HCT116 (cell line): Measurements from ENCODE around the gene ITSN1. TPM values are rescaled to one million over a fixed set of nuclear protein-coding genes. Genes with fewer than 3 reads are reported as not detected.

ENCODE experiments used
- ATAC-seq: fragments of 200-7000 bp; cut with Tn5 transposase; 2 replicates; pipeline ENCODE4 v1.9.1; 2020; ENCODE audit warnings: mild to moderate bottlenecking, moderate library complexity
- BruUV-seq: library from RNA; stranded (reverse); fragments of 400-500 nt; replicated peaks from 2 replicates; lab custom pipeline; 2021; lab: Mats Ljungman, UMichigan
- CTCF ChIA-PET: fragments of 300-600 bp; sonication (Branson Sonifier 250); formaldehyde crosslinking; loops from one replicate; lab custom pipeline; 2021; ENCODE audit warnings: antibody characterized with exemption; lab: Charles Lee
- POLR2A ChIA-PET: fragments of 300-600, 350-600 bp; sonication (Branson Sonifier 250); formaldehyde crosslinking; loops from one replicate; lab custom pipeline; 2021; ENCODE audit warnings: antibody characterized with exemption; lab: Charles Lee
- RAD21 ChIA-PET, 2 experiments: fragments of 300-600 bp; sonication (Branson Sonifier 250); formaldehyde crosslinking; loops; one replicate each; lab custom pipeline; 2023; ENCODE audit warnings: low total read pairs in 2 of 2; ENCODE audit not compliant: uncharacterized antibody in 2 of 2, unreplicated experiment in 2 of 2, low non-redundant PET in 1 of 2; lab: Charles Lee
- DNase-seq: peaks from one replicate; pipeline ENCODE4 v3.0.0-alpha.2; 2010; ENCODE audit warnings: low read depth, low spot score
- H2AFZ ChIP-seq: fragments of 200-600 bp; shearing (Covaris generic), sonication (generic); 2 replicates; pipeline ENCODE4 v1.6.1; 2017; ENCODE audit warnings: low read depth, mixed run types, mixed read lengths, antibody characterized with exemption, low read length; ENCODE audit not compliant: poor library complexity, severe bottlenecking
- H3K27ac ChIP-seq: 2 replicates; pipeline ENCODE4 v1.5.1; 2012; ENCODE audit warnings: low read depth, low read length
- H3K27me3 ChIP-seq: fragments of 200-600 bp; sonication (generic); 2 replicates; pipeline ENCODE4 v1.6.1; 2016; ENCODE audit warnings: mixed run types, low read length, mixed read lengths; ENCODE audit not compliant: insufficient read depth
- H3K36me3 ChIP-seq, 2 experiments: fragments of 200-500 bp in 1 of 2; fragments of 200-600 bp in 1 of 2; sonication (Bioruptor generic) in 1 of 2; sonication (generic) in 1 of 2; 2 replicates each; pipeline versions ENCODE4 v1.5.1 to v1.6.1; 2014 to 2016; ENCODE audit warnings: low read length in 2 of 2, inconsistent platforms in 1 of 2, mixed read lengths in 1 of 2, mixed run types in 1 of 2; ENCODE audit not compliant: insufficient read depth in 2 of 2, control insufficient read depth in 1 of 2
- H3K4me1 ChIP-seq, 2 experiments: fragments of 200-600 bp in 1 of 2; sonication (generic) in 1 of 2; 2 replicates each; pipeline versions ENCODE4 v1.5.1 to v1.6.1; 2012 to 2017; ENCODE audit warnings: low read length in 2 of 2, inconsistent platforms in 1 of 2, mild to moderate bottlenecking in 1 of 2, mixed read lengths in 1 of 2, mixed run types in 1 of 2, moderate library complexity in 1 of 2; ENCODE audit not compliant: insufficient read depth in 2 of 2, control insufficient read depth in 1 of 2
- H3K4me2 ChIP-seq: fragments of 200-600 bp; sonication (generic); 2 replicates; pipeline ENCODE4 v1.6.1; 2017; ENCODE audit warnings: mixed run types, low read length, mixed read lengths
- H3K4me3 ChIP-seq, 2 experiments: fragments of 200-600 bp in 1 of 2; sonication (generic) in 1 of 2; replicated peaks in 1 of 2; 2 replicates each; pipeline ENCODE4 v1.5.1; 2011 to 2016; ENCODE audit warnings: low read length in 2 of 2, control low read depth in 1 of 2, low read depth in 1 of 2, mild to moderate bottlenecking in 1 of 2, mixed read lengths in 1 of 2, mixed run types in 1 of 2
- H3K79me2 ChIP-seq: fragments of 200-600 bp; sonication (generic); 2 replicates; pipeline ENCODE4 v1.6.1; 2017; ENCODE audit warnings: mild to moderate bottlenecking, mixed run types, low read length, moderate library complexity, mixed read lengths; ENCODE audit not compliant: insufficient read depth
- H3K9ac ChIP-seq: fragments of 200-600 bp; sonication (generic); 2 replicates; pipeline ENCODE4 v1.6.1; 2016; ENCODE audit warnings: low read length, mixed read lengths
- H3K9me2 ChIP-seq: fragments of 200-600 bp; sonication (generic), shearing (Covaris generic); 2 replicates; pipeline ENCODE4 v1.6.1; 2017; ENCODE audit warnings: mixed run types, mild to moderate bottlenecking, moderate library complexity; ENCODE audit not compliant: insufficient read depth
- H3K9me3 ChIP-seq, 2 experiments: fragments of 200-500 bp in 1 of 2; fragments of 200-600 bp in 1 of 2; sonication (Bioruptor generic) in 1 of 2; sonication (generic) in 1 of 2; 2 replicates each; pipeline ENCODE4 v1.6.1; 2014 to 2017; ENCODE audit warnings: low read length in 2 of 2, mixed read lengths in 2 of 2, inconsistent platforms in 1 of 2, low read depth in 1 of 2, mild to moderate bottlenecking in 1 of 2, mixed run types in 1 of 2, moderate library complexity in 1 of 2; ENCODE audit not compliant: control insufficient read depth in 1 of 2, insufficient read depth in 1 of 2
- H4K20me1 ChIP-seq: fragments of 200-600 bp; sonication (generic), shearing (Covaris generic); 2 replicates; pipeline ENCODE4 v1.6.1; 2017; ENCODE audit warnings: mixed run types, mild to moderate bottlenecking, moderate library complexity; ENCODE audit not compliant: insufficient read depth
- CBX3 ChIP-seq: IDR thresholded peaks from 2 replicates; pipeline ENCODE4 v1.6.1; 2012; ENCODE audit warnings: low read depth
- CEBPB ChIP-seq: IDR thresholded peaks from 2 replicates; pipeline ENCODE4 v1.6.1; 2012; ENCODE audit warnings: low read depth
- CTCF ChIP-seq, 3 experiments: fragments of 200-600 bp in 1 of 3; sonication (generic) in 1 of 3; IDR thresholded peaks in 2 of 3; conservative IDR thresholded peaks in 1 of 3; 2 replicates each; pipeline ENCODE4 v1.5.1; 2012 to 2017; ENCODE audit warnings: low read depth in 2 of 3, low read length in 2 of 3, antibody characterized with exemption in 1 of 3, borderline replicate concordance in 1 of 3, control low read depth in 1 of 3, mild to moderate bottlenecking in 1 of 3, mixed read lengths in 1 of 3, mixed run types in 1 of 3, moderate library complexity in 1 of 3; ENCODE audit not compliant: insufficient read depth in 1 of 3
- FOSL1 ChIP-seq: IDR thresholded peaks from 2 replicates; pipeline ENCODE4 v1.6.1; 2012; ENCODE audit warnings: low read depth
- JUND ChIP-seq: IDR thresholded peaks from 2 replicates; pipeline ENCODE4 v1.6.1; 2012
- POLR2A ChIP-seq: IDR thresholded peaks from 2 replicates; pipeline ENCODE4 v1.7.0; 2011; ENCODE audit warnings: borderline replicate concordance; ENCODE audit not compliant: insufficient read depth, insufficient read length; ENCODE audit errors: extremely low read depth
- YY1 ChIP-seq: IDR thresholded peaks from 2 replicates; pipeline ENCODE4 v1.6.1; 2011; ENCODE audit warnings: low read length, low read depth, moderate library complexity, mild to moderate bottlenecking; ENCODE audit not compliant: insufficient replicate concordance; ENCODE audit errors: extremely low read depth
- ZBTB33 ChIP-seq: IDR thresholded peaks from 2 replicates; pipeline ENCODE4 v1.6.1; 2011; ENCODE audit warnings: mild to moderate bottlenecking, low read length, moderate library complexity; ENCODE audit not compliant: insufficient replicate concordance; ENCODE audit errors: extremely low read depth
- ZNF274 ChIP-seq: fragments of 200-500 bp; sonication (Bioruptor generic); IDR thresholded peaks from 2 replicates; pipeline ENCODE4 v1.6.1; 2014; ENCODE audit warnings: mild to moderate bottlenecking, low read depth, low read length, inconsistent platforms
- intact Hi-C: fragments of 100-400 bp; cut with micrococcal nuclease; formaldehyde crosslinking; loops from 2 replicates; pipeline ENCODE4 v1.10.0; 2022
- total RNA-seq: library from RNA; stranded (reverse); gene quantifications from one replicate; pipeline ENCODE4 v1.2.1, GENCODE V29; 2021; ENCODE audit not compliant: unreplicated experiment

Gene ITSN1
- total RNA-seq, 1 experiment from 2014 or later: 25.8 TPM

- DNase-seq (no peak), ATAC-seq (no peak)
- Histone ChIP-seq H4K20me1 (no peaks in the 10 kb centered on the region), H3K4me2 (no peak overlapping the region), H3K27me3 (no peaks in the 10 kb centered on the region), H3K9ac (no peak overlapping the region), H3K4me1 (no peaks in the 10 kb centered on the region), H2AFZ (no peak overlapping the region), H3K27ac (no peak overlapping the region), H3K9me3 (no peaks in the 10 kb centered on the region), H3K36me3 (0 out of 4 replicates have a peak, but pooled peaks cover 0 to 2% of the 10 kb centered on the region in 2 experiments), H3K9me2 (no peaks in the 10 kb centered on the region), H3K79me2 (no peaks in the 10 kb centered on the region), H3K4me3 (no peak overlapping the region)
- TF ChIP-seq FOSL1 (no peak), CTCF (IDR thresholded peaks at IDR 0.05 in 2 of 3, conservative IDR thresholded peaks at IDR 0.05 in 1 of 3; ENCODE audit: borderline replicate concordance in 1 of 3, insufficient read depth in 1 of 3, low read depth in 2 of 3, low read length in 2 of 3) (peak in 1 of 3 experiments; percentile 14; a peak in 1 of 6 replicates)
- intact Hi-C loops: no loop called here
- ChIA-PET POLR2A (no interaction called here), RAD21 (no interaction called here), CTCF (no interaction called here)
- BruUV-seq: no TSS peak
Measured at GRCh38 chr21:33821503-33822322, 179.4 kb downstream of the ITSN1 start.

- Histone ChIP-seq H3K9me2 (no peaks in the 10 kb centered on the region), H3K4me3 (no peak overlapping the region), H3K4me2 (no peak overlapping the region), H3K4me1 (no peaks in the 10 kb centered on the region), H3K9ac (no peak overlapping the region), H3K36me3 (0 out of 4 replicates have a peak, but pooled peaks cover 0 to 2% of the 10 kb centered on the region in 2 experiments), H3K27ac (no peak overlapping the region), H2AFZ (no peak overlapping the region), H3K79me2 (no peaks in the 10 kb centered on the region), H4K20me1 (no peaks in the 10 kb centered on the region), H3K9me3 (no peaks in the 10 kb centered on the region), H3K27me3 (no peaks in the 10 kb centered on the region)
- RAD21 ChIA-PET: no interaction called here
- ATAC-seq (no peak), DNase-seq (no peak)
- intact Hi-C loops: no loop called here
- CTCF ChIA-PET: no interaction called here
- BruUV-seq: no TSS peak
- POLR2A ChIA-PET: no interaction called here
- no peak for TF ChIP-seq POLR2A
- TF ChIP-seq ZBTB33: no peak
- no peak for TF ChIP-seq CTCF (IDR thresholded peaks at IDR 0.05 in 2 of 3, conservative IDR thresholded peaks at IDR 0.05 in 1 of 3; ENCODE audit: borderline replicate concordance in 1 of 3, insufficient read depth in 1 of 3, low read depth in 2 of 3, low read length in 2 of 3)
- TF ChIP-seq CEBPB: no peak
- no peak for TF ChIP-seq YY1
- TF ChIP-seq CBX3: no peak
- TF ChIP-seq JUND: no peak
- TF ChIP-seq ZNF274: no peak
Measured at GRCh38 chr21:33824156-33824941, 182.0 kb downstream of the ITSN1 start.
